HUES64 (cell line): ENCODE measurements around the gene SSTR5.
"Not testable (repeated sequence)": the region's sequence is repeated elsewhere in the genome, so short reads cannot be mapped to it uniquely, and the experiment has no call there.

Source experiments
- H3K27ac ChIP-seq: 2 replicates; pipeline ENCODE4 v1.7.0; 2013; ENCODE audit warnings: low read depth, low read length, inconsistent platforms
- H3K27me3 ChIP-seq: 2 replicates; pipeline ENCODE4 v1.6.1; 2013; ENCODE audit warnings: mild to moderate bottlenecking, low read length; ENCODE audit not compliant: insufficient read depth
- H3K36me3 ChIP-seq: 2 replicates; pipeline ENCODE4 v1.6.1; 2013; ENCODE audit warnings: mild to moderate bottlenecking, low read length; ENCODE audit not compliant: insufficient read depth
- H3K4me1 ChIP-seq: 2 replicates; pipeline ENCODE4 v1.6.1; 2013; ENCODE audit warnings: mild to moderate bottlenecking, low read length, moderate library complexity; ENCODE audit not compliant: insufficient read depth
- H3K4me3 ChIP-seq: 2 replicates; pipeline ENCODE4 v1.5.1; 2013; ENCODE audit warnings: mild to moderate bottlenecking, low read length, moderate library complexity
- H3K9ac ChIP-seq: 2 replicates; pipeline ENCODE4 v1.6.1; 2013; ENCODE audit warnings: mild to moderate bottlenecking, low read depth, low read length
- H3K9me3 ChIP-seq: 2 replicates; pipeline ENCODE4 v1.6.1; 2013; ENCODE audit warnings: low read depth, low read length; ENCODE audit not compliant: insufficient read depth
- WGBS: fragments of 150-250, 120-280 bp; methylation state at CpG from one replicate; pipeline ENCODE4 v1.1.7; 2013; ENCODE audit warnings: missing lambda C conversion rate; 5-methylcytosine and 5-hydroxymethylcytosine counted together

The SSTR5 gene

GRCh38 chr16:1088295-1089170, 16.0 kb downstream of the SSTR5 start:
- Histone ChIP-seq H3K27me3 (no peaks in the 10 kb centered on the region), H3K9ac (no peak overlapping the region), H3K4me3 (no peak overlapping the region), H3K36me3 (no peaks in the 10 kb centered on the region), H3K27ac (no peak overlapping the region), H3K9me3 (peaks cover 7% of the 10 kb centered on the region), H3K4me1 (no peaks in the 10 kb centered on the region)
- 85% methylated on average over 40 of the region's 40 CpGs for WGBS

GRCh38 chr16:1089439-1089821, 16.9 kb downstream of the SSTR5 start:
- peaks cover 7% of the 10 kb centered on the region for H3K9me3 ChIP-seq
- H3K9ac ChIP-seq, result no peak overlapping the region
- H3K4me1 ChIP-seq, result no peaks in the 10 kb centered on the region
- no peak overlapping the region for H3K27ac ChIP-seq
- WGBS, result 94% methylated on average over 17 of the region's 17 CpGs
- no peaks in the 10 kb centered on the region for H3K27me3 ChIP-seq
- no peaks in the 10 kb centered on the region for H3K36me3 ChIP-seq
- no peak overlapping the region for H3K4me3 ChIP-seq

GRCh38 chr16:1089822-1090619, 17.5 kb downstream of the SSTR5 start:
- Histone ChIP-seq H3K9me3 (peaks cover 5% of the 10 kb centered on the region), H3K36me3 (no peaks in the 10 kb centered on the region), H3K4me1 (no peaks in the 10 kb centered on the region), H3K27ac (no peak overlapping the region), H3K9ac (no peak overlapping the region), H3K27me3 (no peaks in the 10 kb centered on the region), H3K4me3 (no peak overlapping the region)
- 85% methylated on average over 34 of the region's 38 CpGs for WGBS

GRCh38 chr16:1090620-1091587, 18.4 kb downstream of the SSTR5 start:
- Histone ChIP-seq H3K4me1 (no peaks in the 10 kb centered on the region), H3K9me3 (no peaks in the 10 kb centered on the region), H3K27me3 (no peaks in the 10 kb centered on the region), H3K36me3 (no peaks in the 10 kb centered on the region), H3K9ac (no peak overlapping the region), H3K4me3 (no peak overlapping the region), H3K27ac (no peak overlapping the region)
- WGBS, result 78% methylated on average over 24 of the region's 27 CpGs

DNA sequence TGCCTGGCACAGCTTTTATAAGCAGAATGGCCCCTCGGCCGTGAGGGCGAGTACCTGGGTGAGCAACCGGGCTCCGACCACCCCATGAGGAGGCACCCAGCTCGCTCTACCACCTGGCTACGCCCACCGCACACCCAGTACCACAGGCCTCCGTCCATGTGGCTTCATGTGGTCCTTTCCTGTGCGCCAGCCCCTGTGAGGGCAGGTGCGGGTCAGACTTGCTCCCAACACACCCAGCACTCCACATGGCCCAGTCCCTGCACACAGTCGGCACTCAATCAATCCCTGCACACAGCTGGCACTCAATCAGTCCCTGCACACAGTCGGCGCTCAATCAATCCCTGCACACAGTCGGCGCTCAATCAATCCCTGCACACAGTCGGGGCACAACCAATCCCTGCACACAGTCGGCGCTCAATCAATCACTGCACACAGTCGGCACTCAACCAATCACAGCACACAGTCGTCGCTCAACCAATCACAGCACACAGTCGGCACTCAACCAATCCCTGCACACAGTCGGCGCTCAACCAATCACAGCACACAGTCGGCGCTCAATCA, 19.5 kb downstream of the SSTR5 start:
- 95% methylated on average over 23 of the region's 27 CpGs for WGBS
- Histone ChIP-seq H3K4me1 (no peaks in the 10 kb centered on the region), H3K36me3 (no peaks in the 10 kb centered on the region), H3K9me3 (no peaks in the 10 kb centered on the region), H3K27me3 (no peaks in the 10 kb centered on the region), H3K9ac (no peak overlapping the region), H3K27ac (no peak overlapping the region), H3K4me3 (no peak overlapping the region)

- 96% methylated on average over 23 of the region's 40 CpGs for WGBS
- not testable (repeated sequence) for H3K9me3 ChIP-seq, H3K36me3 ChIP-seq, H3K27ac ChIP-seq, H3K4me3 ChIP-seq, H3K9ac ChIP-seq, H3K4me1 ChIP-seq, H3K27me3 ChIP-seq
These were observed 20.2 kb downstream of the SSTR5 start for GRCh38 chr16:1092685-1093283.

GRCh38 chr16:1093284-1094123, 21.0 kb downstream of the SSTR5 start:
- WGBS, result 86% methylated on average over 84 of the region's 85 CpGs
- no peak overlapping the region for H3K4me3 ChIP-seq
- H3K9ac ChIP-seq, result no peak overlapping the region
- H3K27me3 ChIP-seq, result no peaks in the 10 kb centered on the region
- no peaks in the 10 kb centered on the region for H3K4me1 ChIP-seq
- no peaks in the 10 kb centered on the region for H3K36me3 ChIP-seq
- H3K27ac ChIP-seq, result no peak overlapping the region
- no peaks in the 10 kb centered on the region for H3K9me3 ChIP-seq

- Histone ChIP-seq H3K4me1 (no peaks in the 10 kb centered on the region), H3K27me3 (no peaks in the 10 kb centered on the region), H3K9ac (no peak overlapping the region), H3K9me3 (no peaks in the 10 kb centered on the region), H3K27ac (no peak overlapping the region), H3K4me3 (no peak overlapping the region), H3K36me3 (no peaks in the 10 kb centered on the region)
- 82% methylated on average over 13 of the region's 13 CpGs for WGBS
These were observed 21.6 kb downstream of the SSTR5 start for GRCh38 chr16:1094124-1094479.

DNA sequence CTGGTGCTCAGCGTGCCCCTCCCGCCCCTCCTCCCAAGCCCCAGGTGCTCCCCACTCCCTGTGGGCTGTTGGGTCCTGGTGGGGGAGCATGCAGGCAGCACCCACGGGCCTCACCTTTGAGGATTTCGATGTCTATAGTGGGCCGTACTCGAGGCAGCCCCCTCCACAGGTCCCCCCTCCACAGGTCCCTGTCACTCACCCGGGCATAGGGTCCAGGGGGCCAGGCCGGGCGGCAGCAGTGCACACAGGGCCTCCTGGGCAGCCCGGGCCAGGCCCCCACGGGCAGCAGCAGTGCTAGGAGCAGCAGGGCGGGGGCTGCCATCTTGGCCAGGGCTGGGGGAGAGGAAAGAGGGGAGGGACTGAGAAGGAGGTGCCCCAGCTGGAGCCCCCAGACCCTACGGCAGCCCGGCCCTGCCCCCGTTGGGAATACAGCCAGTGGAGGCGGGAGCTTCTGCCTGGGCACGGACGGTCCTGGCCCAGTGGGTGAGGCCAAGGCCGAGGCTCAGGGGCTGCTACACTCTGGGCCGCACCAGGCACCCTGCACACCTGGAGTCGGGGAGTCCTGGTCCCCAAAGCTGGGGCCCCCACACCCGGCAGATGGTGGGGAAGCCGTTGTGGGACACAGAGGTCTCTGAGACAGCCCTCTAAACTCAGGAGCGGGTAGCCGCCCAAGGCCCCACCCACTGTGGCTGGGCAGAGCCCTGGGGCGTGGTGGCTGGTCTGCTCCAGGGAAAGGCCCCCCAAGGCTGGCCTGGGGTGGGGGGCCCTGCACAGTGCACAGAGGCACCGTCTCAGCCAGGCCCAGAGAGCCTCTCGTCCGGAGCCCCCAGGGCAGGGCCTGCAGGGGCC, 22.3 kb downstream of the SSTR5 start:
- Histone ChIP-seq H3K9me3 (no peaks in the 10 kb centered on the region), H3K4me3 (no peak overlapping the region), H3K4me1 (no peaks in the 10 kb centered on the region), H3K27ac (no peak overlapping the region), H3K9ac (no peak overlapping the region), H3K27me3 (no peaks in the 10 kb centered on the region), H3K36me3 (no peaks in the 10 kb centered on the region)
- 91% methylated on average over 29 of the region's 29 CpGs for WGBS
